Cardiac fibroblast (primary cell): ENCODE data around the gene PIK3R4.

Experiments used
- DNase-seq, 2 donors: peaks; one replicate each; pipeline versions ENCODE4 v3.0.0 to v3.0.0-alpha.2; 2010; ENCODE audit warnings: low read depth in 2 of 2
- H3K4me3 ChIP-seq, 2 donors: replicated peaks in 1 of 2; 1 replicate in 1 of 2; 2 replicates in 1 of 2; pipeline ENCODE4 v1.5.1; 2011; ENCODE audit warnings: low read depth in 2 of 2, low read length in 2 of 2, mild to moderate bottlenecking in 2 of 2, moderate library complexity in 1 of 2
- TF ChIP-seq, protein P1 (sequence below): IDR thresholded peaks from one replicate; pipeline ENCODE4 v1.5.1; 2011; ENCODE audit warnings: low read depth, mild to moderate bottlenecking, low read length, inconsistent platforms

Gene PIK3R4

DNA sequence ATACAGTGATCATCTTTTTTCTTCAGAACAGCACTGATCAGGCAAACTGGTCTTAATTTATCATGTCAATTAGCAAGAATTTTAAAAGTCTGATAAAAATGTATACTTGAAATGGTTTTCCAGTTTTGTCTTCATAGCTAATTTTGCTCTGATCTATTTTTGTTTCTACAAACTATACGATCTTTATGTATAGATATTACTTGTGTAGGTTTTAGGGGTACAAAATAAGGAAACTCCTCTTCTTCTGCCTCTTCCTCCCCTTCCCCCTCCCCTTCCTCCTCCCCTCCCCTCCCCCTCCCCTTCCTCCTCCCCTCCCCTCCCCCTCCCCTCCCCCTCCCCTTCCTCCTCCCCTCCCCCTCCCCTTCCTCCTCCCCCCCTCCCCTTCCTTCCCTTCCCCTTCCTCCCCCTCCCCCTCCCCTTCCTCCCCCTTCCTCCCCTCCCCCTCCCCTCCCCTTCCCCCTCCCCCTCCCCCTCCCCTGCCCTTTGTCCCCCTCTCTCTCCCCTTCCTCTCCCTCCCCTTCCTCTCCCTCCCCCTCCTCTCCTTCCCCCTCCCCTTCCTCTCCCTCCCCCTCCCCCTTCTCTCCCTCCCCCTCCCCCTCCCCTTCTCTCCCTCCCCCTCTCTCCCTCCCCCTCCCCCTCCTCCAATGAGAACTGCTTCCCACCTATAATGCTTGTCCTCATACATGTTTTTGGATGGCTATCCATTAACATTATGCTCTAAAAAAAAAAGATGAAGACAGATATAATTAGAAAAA, 110.0 kb downstream of the PIK3R4 start:
- TF ChIP-seq, protein P1, sequence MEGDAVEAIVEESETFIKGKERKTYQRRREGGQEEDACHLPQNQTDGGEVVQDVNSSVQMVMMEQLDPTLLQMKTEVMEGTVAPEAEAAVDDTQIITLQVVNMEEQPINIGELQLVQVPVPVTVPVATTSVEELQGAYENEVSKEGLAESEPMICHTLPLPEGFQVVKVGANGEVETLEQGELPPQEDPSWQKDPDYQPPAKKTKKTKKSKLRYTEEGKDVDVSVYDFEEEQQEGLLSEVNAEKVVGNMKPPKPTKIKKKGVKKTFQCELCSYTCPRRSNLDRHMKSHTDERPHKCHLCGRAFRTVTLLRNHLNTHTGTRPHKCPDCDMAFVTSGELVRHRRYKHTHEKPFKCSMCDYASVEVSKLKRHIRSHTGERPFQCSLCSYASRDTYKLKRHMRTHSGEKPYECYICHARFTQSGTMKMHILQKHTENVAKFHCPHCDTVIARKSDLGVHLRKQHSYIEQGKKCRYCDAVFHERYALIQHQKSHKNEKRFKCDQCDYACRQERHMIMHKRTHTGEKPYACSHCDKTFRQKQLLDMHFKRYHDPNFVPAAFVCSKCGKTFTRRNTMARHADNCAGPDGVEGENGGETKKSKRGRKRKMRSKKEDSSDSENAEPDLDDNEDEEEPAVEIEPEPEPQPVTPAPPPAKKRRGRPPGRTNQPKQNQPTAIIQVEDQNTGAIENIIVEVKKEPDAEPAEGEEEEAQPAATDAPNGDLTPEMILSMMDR, result no peak
- DNase-seq, result no peak
- no peak overlapping the region for H3K4me3 ChIP-seq

- TF ChIP-seq, protein P1, result no peak
- H3K4me3 ChIP-seq, result no peak overlapping the region
- DNase-seq, result no peak
Measured at GRCh38 chr3:130635978-130636377, 110.7 kb downstream of the PIK3R4 start.

DNA sequence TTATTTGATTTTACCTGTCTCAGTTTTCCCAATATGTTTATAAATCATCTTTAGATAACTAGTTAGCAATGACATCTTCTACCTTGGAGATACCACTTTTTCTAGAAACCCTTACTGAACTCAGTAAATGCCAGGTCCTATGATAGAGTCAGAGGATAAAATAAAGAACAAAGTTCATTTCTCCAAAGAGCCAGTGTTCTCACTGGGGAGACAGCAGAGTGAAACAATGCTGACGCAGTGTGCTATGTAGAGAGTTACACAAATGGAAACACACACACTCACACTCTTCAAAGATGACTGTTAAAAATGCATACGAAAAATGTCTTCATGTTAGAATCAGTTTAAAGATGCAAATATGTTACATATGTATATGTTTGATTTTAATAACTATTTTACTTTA, 111.3 kb downstream of the PIK3R4 start:
- TF ChIP-seq, protein P1, result no peak
- no peak for DNase-seq
- H3K4me3 ChIP-seq, result no peak overlapping the region
